DMS114 treated with DMSO at 0.1 percent for 48 hours (cell line): ENCODE data around the gene PET100.
A peak's percentile ranks its signal among the peaks of the same experiment; 100 is the strongest.

Source experiments
- DNase-seq: peaks from one replicate; lab custom pipeline; 2025; ENCODE audit not compliant: unreplicated experiment; lab: John Stamatoyannopoulos, UW

The PET100 gene

GRCh38 chr19:7648265-7649014, 18.8 kb downstream of the PET100 start:
- no peak for DNase-seq

- DNase-seq = no peak
Measured at GRCh38 chr19:7650148-7650547, 20.6 kb downstream of the PET100 start.

GRCh38 chr19:7652061-7652641, 22.6 kb downstream of the PET100 start:
- no peak for DNase-seq

- DNase-seq = no peak
Measured at GRCh38 chr19:7654401-7654800, 24.8 kb downstream of the PET100 start.

- DNase-seq = no peak
Measured at GRCh38 chr19:7655581-7655980, 26.0 kb downstream of the PET100 start.

GRCh38 chr19:7657131-7657751, 27.6 kb downstream of the PET100 start:
- DNase-seq = no peak

- no peak for DNase-seq
Measured at GRCh38 chr19:7658219-7658686, 28.7 kb downstream of the PET100 start.

GRCh38 chr19:7661744-7662538, 32.3 kb downstream of the PET100 start:
- DNase-seq = no peak

- DNase-seq = no peak
Measured at GRCh38 chr19:7662657-7663056, 33.1 kb downstream of the PET100 start.

GRCh38 chr19:7663706-7664105, 34.1 kb downstream of the PET100 start:
- no peak for DNase-seq

- DNase-seq = no peak
Measured at GRCh38 chr19:7665076-7665475, 35.5 kb downstream of the PET100 start.

- no peak for DNase-seq
Measured at GRCh38 chr19:7668842-7669241, 39.2 kb downstream of the PET100 start, which contains the start of gene RETN. TSS of gene RETN (plus strand) at chr19:7669049. CDS start at chr19:7669327, 278 bp downstream.

- no peak for DNase-seq
Measured at GRCh38 chr19:7669641-7670040, 40.0 kb downstream of the PET100 start.

GRCh38 chr19:7670150-7670783, 40.7 kb downstream of the PET100 start:
- no peak for DNase-seq

- no peak for DNase-seq
Measured at GRCh38 chr19:7670790-7671189, 41.2 kb downstream of the PET100 start.

- no peak for DNase-seq
Measured at GRCh38 chr19:7672522-7672921, 42.9 kb downstream of the PET100 start.

GRCh38 chr19:7674010-7675005, 44.7 kb downstream of the PET100 start:
- DNase-seq = peak; percentile 22

GRCh38 chr19:7676376-7676775, 46.8 kb downstream of the PET100 start:
- DNase-seq = no peak

- no peak for DNase-seq
Measured at GRCh38 chr19:7676854-7677253, 47.3 kb downstream of the PET100 start, which contains the start of gene MCEMP1. TSS of gene MCEMP1 (plus strand) at chr19:7677090. CDS start at chr19:7677121, 31 bp downstream.
